LoVo (cell line): ENCODE measurements around the gene GIT2.

Experiments used
- DNase-seq: peaks from one replicate; pipeline ENCODE4 v3.0.0-alpha.2; 2016; ENCODE audit warnings: low spot score

Gene GIT2

GRCh38 chr12:109968801-109969200 lies 27.4 kb downstream of the GIT2 start:
- DNase-seq, result no peak

DNA sequence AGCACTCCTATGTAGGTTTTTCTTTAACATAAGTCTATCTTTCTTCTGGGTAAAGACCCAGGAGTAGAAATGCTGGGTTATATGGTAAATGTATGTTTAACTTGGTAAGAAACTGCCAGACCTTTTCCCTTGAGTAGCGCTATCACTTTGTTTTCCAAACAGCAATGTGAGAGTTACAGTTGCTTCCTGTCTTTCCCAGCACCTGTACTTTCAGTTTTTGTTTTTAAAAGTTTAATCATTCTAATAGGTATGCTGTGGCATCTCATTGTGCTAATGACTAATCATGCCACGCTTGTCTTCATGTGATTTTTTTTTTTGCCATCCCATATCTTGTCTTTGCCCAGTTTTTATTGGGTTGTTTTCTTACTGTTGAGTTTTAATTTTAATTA lies 28.1 kb downstream of the GIT2 start:
- DNase-seq, result no peak

DNA sequence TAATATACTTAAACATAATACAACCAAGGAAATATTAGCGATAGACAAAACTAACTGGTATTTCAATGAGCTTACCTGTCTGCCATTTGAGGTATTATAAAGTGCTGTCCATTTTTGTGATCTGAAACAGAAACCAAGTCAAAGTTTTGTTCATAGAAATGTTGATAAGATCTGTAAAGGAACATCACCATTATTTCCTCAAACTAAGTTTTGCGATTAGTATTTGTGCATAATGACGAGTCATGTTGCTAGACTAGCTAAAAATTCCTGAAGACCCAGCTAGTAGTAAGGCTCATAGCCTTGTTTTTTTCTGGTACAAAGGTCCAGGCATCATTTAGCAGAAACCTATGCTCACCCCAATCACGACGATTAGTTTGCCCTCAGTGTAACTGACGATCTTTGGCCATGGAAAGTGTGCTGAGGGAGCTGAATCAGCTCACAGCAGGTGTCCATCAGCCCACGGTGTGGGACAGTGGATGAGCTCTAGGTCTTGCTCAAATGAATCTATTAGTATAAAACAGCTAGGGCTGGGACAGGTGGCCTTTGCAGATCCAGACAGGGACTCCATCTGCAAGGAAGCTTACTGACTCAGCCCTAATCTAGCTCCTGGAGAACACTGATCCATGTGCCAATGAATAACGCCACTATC lies 28.7 kb downstream of the GIT2 start:
- no peak for DNase-seq

DNA sequence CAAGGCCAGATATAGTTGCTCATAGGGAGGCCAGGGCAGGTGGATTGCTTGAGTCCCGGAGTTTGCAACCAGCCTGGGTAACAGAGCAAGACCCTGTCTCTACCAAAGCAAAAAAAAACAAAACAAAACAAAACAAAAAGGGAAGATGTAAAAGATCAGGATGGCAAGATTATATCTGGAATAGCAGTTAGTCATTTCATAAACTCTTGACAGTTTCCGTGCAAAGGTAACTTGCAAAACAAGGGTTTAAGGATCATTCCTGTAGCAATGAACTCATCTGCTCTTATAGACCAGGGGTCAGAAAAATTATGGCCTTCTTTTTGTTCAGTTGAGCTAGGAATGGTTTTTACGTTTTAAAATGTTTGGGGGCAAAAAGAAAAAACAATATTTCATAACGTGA lies 29.6 kb downstream of the GIT2 start:
- no peak for DNase-seq

DNA sequence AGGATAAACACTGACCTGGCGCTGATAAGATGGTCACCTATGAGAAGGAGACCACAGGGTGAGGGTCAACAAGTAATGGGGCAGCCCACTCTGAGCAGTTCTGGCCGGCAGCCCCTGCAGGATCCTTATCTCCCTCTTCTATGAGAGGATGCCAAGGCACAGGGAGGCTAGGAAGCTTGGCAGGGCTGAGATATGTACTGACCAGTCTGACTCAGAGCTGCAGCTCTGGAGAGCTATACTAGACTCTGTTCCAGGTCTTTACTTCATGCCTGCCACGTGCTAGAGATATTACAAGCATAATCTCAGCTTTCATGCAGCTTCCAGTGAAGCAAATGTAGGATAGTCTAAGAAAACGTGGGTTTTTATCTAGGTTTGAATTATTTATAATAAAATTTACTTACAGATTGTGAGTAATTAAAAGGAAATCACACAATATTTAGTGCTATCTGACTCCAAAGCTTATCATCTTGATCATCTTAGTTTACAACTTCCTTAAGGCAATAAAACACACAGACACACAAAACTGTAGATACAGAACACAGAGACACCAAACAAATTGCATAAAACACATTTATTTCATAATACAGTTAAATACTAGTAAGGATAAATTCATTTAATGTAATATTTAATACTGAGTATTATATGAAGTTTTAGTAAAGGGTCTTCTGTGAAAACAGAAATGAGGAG lies 32.3 kb downstream of the GIT2 start:
- DNase-seq, result peak; percentile 11

- no peak for DNase-seq
Measured at GRCh38 chr12:109963330-109963729, 32.8 kb downstream of the GIT2 start.

DNA sequence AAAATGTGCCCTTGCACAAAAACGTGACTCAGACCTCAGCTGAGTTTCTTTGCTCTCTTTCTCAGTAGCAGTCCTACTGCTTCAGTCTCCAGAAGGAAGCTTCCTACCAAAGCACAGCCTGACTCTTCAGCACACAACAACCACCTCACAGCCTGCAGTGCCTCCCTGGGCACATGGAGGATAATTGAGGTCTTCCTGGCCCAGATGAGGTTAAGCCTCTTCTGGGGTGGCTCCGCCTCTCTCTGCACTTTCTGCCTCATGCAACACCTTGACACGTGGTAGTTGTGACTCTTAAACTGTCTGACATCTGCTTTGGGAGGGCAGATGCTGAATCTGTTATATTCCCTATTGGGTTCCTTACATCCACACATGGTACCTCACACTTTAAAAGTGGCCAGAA lies 33.8 kb downstream of the GIT2 start:
- DNase-seq, result no peak

GRCh38 chr12:109961612-109962011 lies 34.6 kb downstream of the GIT2 start:
- DNase-seq, result no peak

GRCh38 chr12:109961201-109961600 lies 35.0 kb downstream of the GIT2 start:
- DNase-seq, result no peak

- DNase-seq, result no peak
Measured at GRCh38 chr12:109959411-109960093, 36.6 kb downstream of the GIT2 start.

DNA sequence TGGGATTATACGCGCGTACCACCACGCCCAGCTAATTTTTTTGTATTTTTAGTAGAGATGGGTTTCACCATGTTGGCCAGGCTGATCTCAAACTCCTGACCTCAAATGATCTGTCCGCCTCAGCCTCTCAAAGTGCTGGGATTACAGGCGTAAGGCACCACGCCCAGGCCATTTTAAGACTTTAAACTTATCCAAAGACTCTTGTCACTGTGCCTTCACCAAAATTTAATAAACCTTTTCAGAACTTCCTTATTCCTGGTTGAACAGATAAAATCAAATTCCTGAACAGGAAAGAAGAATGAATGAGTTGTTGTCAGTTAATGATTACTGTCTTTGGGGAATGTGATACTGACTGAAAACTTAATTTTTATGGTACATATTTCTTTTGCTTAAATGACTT lies 37.8 kb downstream of the GIT2 start:
- no peak for DNase-seq

DNA sequence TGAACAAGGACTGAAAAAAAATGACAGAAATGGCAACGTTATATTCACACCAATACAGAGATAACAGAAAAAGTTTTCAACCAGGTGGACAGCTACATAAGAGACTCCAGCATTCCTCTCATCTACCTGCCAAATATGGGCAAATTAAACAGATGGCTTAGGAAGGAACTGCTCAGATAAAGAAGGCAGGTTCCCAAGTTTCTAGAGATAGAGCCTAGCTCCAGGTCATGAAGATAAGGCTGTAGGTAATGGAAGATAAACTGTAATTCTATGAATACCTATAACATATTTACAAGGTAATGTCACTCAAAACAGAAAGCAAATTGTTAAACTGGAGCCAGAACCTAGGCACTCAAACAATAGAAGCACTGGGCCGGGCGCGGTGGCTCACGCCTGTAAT lies 42.5 kb downstream of the GIT2 start:
- no peak for DNase-seq

- no peak for DNase-seq
Measured at GRCh38 chr12:109952873-109953272, 43.3 kb downstream of the GIT2 start.

DNA sequence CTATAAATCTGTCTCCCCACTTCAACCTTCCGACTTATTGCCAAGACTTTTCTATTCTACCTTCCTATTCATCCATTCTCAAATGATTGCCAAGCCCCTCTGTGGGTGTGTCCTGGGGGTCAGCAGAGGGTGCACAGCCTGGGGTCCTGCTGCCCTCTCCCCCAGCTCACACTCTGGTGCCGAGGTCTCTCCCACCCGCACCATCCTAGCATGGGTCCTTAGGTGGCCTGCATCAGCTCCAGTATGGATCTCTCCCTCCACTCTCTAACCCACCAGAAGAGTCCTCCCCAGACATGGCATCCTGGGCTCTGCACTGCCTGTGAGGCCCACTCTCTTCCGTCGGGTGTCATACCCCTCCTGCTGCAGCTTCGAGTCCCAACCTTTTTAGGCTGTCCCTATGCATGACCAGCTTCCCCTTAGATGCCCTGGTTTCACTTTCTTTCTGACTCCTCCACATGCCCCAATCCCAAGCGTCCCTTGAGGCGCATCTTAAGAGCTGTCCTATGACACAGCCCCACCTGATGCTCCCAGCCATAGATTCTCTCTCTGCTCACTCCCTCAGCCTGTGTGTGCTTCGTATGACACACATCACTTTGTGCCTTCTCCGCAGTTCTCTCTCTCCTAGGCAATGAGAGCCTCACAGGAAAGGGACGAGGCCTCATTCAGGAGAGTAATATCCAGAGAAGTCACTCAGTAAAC lies 43.9 kb downstream of the GIT2 start:
- no peak for DNase-seq

DNA sequence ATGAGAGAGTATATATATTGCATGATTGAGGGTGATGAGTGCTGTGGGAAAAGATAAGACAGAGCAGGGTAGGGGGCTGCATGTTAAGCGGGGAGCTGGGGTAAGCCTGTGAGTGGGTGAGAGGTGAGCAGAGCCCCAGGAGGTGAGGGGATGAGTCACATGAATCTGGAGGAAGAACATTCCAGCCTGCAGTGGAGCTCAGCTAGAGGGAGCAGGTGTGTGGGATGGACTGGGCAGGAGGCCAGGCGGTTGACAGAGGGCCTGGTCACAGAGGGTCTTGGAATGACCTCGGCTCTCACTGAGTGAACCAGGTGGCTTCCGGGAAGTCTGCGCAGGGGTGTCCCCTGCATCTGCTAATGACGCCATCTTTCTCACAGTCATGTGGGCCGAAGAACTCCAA lies 44.4 kb downstream of the GIT2 start:
- DNase-seq, result no peak

GRCh38 chr12:109951136-109951535 lies 45.0 kb downstream of the GIT2 start:
- DNase-seq, result no peak

- DNase-seq, result no peak
Measured at GRCh38 chr12:109950625-109951024, 45.5 kb downstream of the GIT2 start.

- no peak for DNase-seq
Measured at GRCh38 chr12:109949089-109949488, 47.1 kb downstream of the GIT2 start.

GRCh38 chr12:109948368-109948767 lies 47.8 kb downstream of the GIT2 start:
- DNase-seq, result no peak

DNA sequence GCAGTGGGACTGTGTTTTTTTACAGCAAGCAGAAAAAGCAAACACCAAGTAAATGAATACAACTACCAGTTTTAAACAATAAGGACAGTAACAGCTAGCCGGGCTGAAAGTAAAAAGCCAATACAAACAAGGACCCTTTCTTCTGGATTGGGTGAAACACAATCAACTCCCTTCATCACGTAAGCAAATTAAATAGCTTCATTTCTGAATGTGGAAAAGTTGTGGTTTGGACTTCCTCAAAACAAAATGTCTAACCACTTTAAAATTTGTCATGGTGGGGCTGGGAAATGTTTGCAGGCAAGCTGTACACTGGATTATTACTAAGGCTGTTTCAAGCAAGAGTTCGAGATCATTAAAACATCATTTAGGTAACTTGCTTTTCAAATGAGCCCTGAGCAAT lies 48.6 kb downstream of the GIT2 start:
- DNase-seq, result no peak

- no peak for DNase-seq
Measured at GRCh38 chr12:109946913-109947312, 49.3 kb downstream of the GIT2 start.

- no peak for DNase-seq
Measured at GRCh38 chr12:109946505-109946904, 49.7 kb downstream of the GIT2 start.
